GM18526 (cell line): ENCODE results near the gene TBXAS1.

Experiments
- POLR2A ChIP-seq: IDR thresholded peaks from 3 replicates; pipeline ENCODE4 v1.6.1; 2011; ENCODE audit not compliant: insufficient read length; ENCODE audit errors: extremely low read depth

TBXAS1 gene

GRCh38 chr7:140009735-140010134 lies 180.7 kb downstream of the TBXAS1 start:
- TF ChIP-seq POLR2A = no peak

GRCh38 chr7:140010194-140010895 lies 181.3 kb downstream of the TBXAS1 start:
- TF ChIP-seq POLR2A = no peak

GRCh38 chr7:140013676-140014075 lies 184.6 kb downstream of the TBXAS1 start:
- TF ChIP-seq POLR2A = no peak

- TF ChIP-seq POLR2A = no peak
These were observed 185.1 kb downstream of the TBXAS1 start for GRCh38 chr7:140014123-140014522.

- TF ChIP-seq POLR2A = no peak
These were observed 186.5 kb downstream of the TBXAS1 start for GRCh38 chr7:140015471-140015970.

GRCh38 chr7:140016540-140016939 lies 187.5 kb downstream of the TBXAS1 start:
- no peak for TF ChIP-seq POLR2A

- no peak for TF ChIP-seq POLR2A
These were observed 188.0 kb downstream of the TBXAS1 start for GRCh38 chr7:140017034-140017433.

- no peak for TF ChIP-seq POLR2A
These were observed 188.5 kb downstream of the TBXAS1 start for GRCh38 chr7:140017543-140017942.

- TF ChIP-seq POLR2A = no peak
These were observed 189.3 kb downstream of the TBXAS1 start for GRCh38 chr7:140018125-140019043.

GRCh38 chr7:140019172-140019571 lies 190.1 kb downstream of the TBXAS1 start:
- no peak for TF ChIP-seq POLR2A

GRCh38 chr7:140019606-140020005 lies 190.5 kb downstream of the TBXAS1 start:
- no peak for TF ChIP-seq POLR2A

GRCh38 chr7:140021603-140022002 lies 192.5 kb downstream of the TBXAS1 start:
- TF ChIP-seq POLR2A = no peak

GRCh38 chr7:140022582-140023211 lies 193.6 kb downstream of the TBXAS1 start:
- TF ChIP-seq POLR2A = no peak

GRCh38 chr7:140023728-140024127 lies 194.7 kb downstream of the TBXAS1 start:
- no peak for TF ChIP-seq POLR2A

GRCh38 chr7:140024585-140024984 lies 195.5 kb downstream of the TBXAS1 start:
- no peak for TF ChIP-seq POLR2A
